Superior temporal gyrus (tissue), 1 donor: Measurements from ENCODE around the gene GDF11.

Source experiments
- DNase-seq: peaks from one replicate; pipeline ENCODE4 v3.0.0-alpha.2; 2016; ENCODE audit errors: extremely low spot score

Gene GDF11

GRCh38 chr12:55795950-55796349, 53.0 kb downstream of the GDF11 start:
- no peak for DNase-seq

GRCh38 chr12:55797068-55797467, 54.1 kb downstream of the GDF11 start:
- DNase-seq = peak; percentile 75

GRCh38 chr12:55797550-55797949, 54.6 kb downstream of the GDF11 start:
- no peak for DNase-seq
